ENCODE data around the gene TPX2. TPM values are rescaled to one million over a fixed set of nuclear protein-coding genes. Genes with fewer than 3 reads are reported as not detected.

TPX2 gene
- total RNA-seq, 4 donors from 2014 or later: 4.4 to 11.2 (median 9.7) TPM

GRCh38 chr20:31774408-31774807 lies 35.3 kb downstream of the TPX2 start:
- WGBS: 92% methylated on average over 1 of the region's 1 CpG
- H3K27me3 ChIP-seq: no peaks in the 10 kb centered on the region
- H3K27ac ChIP-seq: no peak overlapping the region
- TF ChIP-seq POLR2AphosphoS5 (IDR thresholded peaks at IDR 0.05) (no peak), EP300 (IDR thresholded peaks at IDR 0.05) (no peak), CTCF (IDR thresholded peaks at IDR 0.05) (no peak), POLR2A (IDR thresholded peaks at IDR 0.05) (no peak)
- no peak overlapping the region for H3K4me3 ChIP-seq
- no peaks in the 10 kb centered on the region for H3K36me3 ChIP-seq
- DNase-seq (ENCODE audit: low spot score in 2 of 2): no peak
- no peaks in the 10 kb centered on the region for H3K9me3 ChIP-seq
- no peaks in the 10 kb centered on the region for H3K4me1 ChIP-seq

- no peak overlapping the region for H3K4me3 ChIP-seq
- 97% methylated on average over 2 of the region's 2 CpGs for WGBS
- H3K27ac ChIP-seq: no peak overlapping the region
- no peaks in the 10 kb centered on the region for H3K4me1 ChIP-seq
- H3K27me3 ChIP-seq: no peaks in the 10 kb centered on the region
- no peak for DNase-seq (ENCODE audit: low spot score in 2 of 2)
- TF ChIP-seq CTCF (IDR thresholded peaks at IDR 0.05) (no peak), POLR2A (IDR thresholded peaks at IDR 0.05) (no peak), EP300 (IDR thresholded peaks at IDR 0.05) (no peak), POLR2AphosphoS5 (IDR thresholded peaks at IDR 0.05) (no peak)
- no peaks in the 10 kb centered on the region for H3K36me3 ChIP-seq
- no peaks in the 10 kb centered on the region for H3K9me3 ChIP-seq
Measured at GRCh38 chr20:31780839-31781238, 41.7 kb downstream of the TPX2 start.

- Histone ChIP-seq H3K36me3 (no peaks in the 10 kb centered on the region), H3K4me1 (no peaks in the 10 kb centered on the region), H3K27ac (no peak overlapping the region), H3K9me3 (no peaks in the 10 kb centered on the region), H3K27me3 (no peaks in the 10 kb centered on the region), H3K4me3 (no peak overlapping the region)
- no peak for TF ChIP-seq POLR2A (IDR thresholded peaks at IDR 0.05)
- TF ChIP-seq POLR2AphosphoS5 (IDR thresholded peaks at IDR 0.05): no peak
- no peak for TF ChIP-seq CTCF (IDR thresholded peaks at IDR 0.05)
- no peak for TF ChIP-seq EP300 (IDR thresholded peaks at IDR 0.05)
- no peak for DNase-seq (ENCODE audit: low spot score in 2 of 2)
- 85% methylated on average over 4 of the region's 4 CpGs for WGBS
Measured at GRCh38 chr20:31781945-31782344, 42.9 kb downstream of the TPX2 start.

- H3K9me3 ChIP-seq: no peaks in the 10 kb centered on the region
- H3K27ac ChIP-seq: no peak overlapping the region
- 97% methylated on average over 7 of the region's 7 CpGs for WGBS
- TF ChIP-seq EP300 (IDR thresholded peaks at IDR 0.05) (no peak), POLR2AphosphoS5 (IDR thresholded peaks at IDR 0.05) (no peak), POLR2A (IDR thresholded peaks at IDR 0.05) (no peak), CTCF (IDR thresholded peaks at IDR 0.05) (no peak)
- no peaks in the 10 kb centered on the region for H3K4me1 ChIP-seq
- H3K4me3 ChIP-seq: no peak overlapping the region
- no peaks in the 10 kb centered on the region for H3K36me3 ChIP-seq
- no peaks in the 10 kb centered on the region for H3K27me3 ChIP-seq
- no peak for DNase-seq (ENCODE audit: low spot score in 2 of 2)
Measured at GRCh38 chr20:31784354-31785044, 45.4 kb downstream of the TPX2 start.

GRCh38 chr20:31785089-31785488 lies 46.0 kb downstream of the TPX2 start:
- Histone ChIP-seq H3K4me3 (no peak overlapping the region), H3K4me1 (no peaks in the 10 kb centered on the region), H3K27me3 (no peaks in the 10 kb centered on the region), H3K9me3 (no peaks in the 10 kb centered on the region), H3K36me3 (no peaks in the 10 kb centered on the region), H3K27ac (no peak overlapping the region)
- no peak for TF ChIP-seq POLR2AphosphoS5 (IDR thresholded peaks at IDR 0.05)
- TF ChIP-seq EP300 (IDR thresholded peaks at IDR 0.05): no peak
- TF ChIP-seq POLR2A (IDR thresholded peaks at IDR 0.05): no peak
- no peak for TF ChIP-seq CTCF (IDR thresholded peaks at IDR 0.05)
- DNase-seq (ENCODE audit: low spot score in 2 of 2): no peak
- 88% methylated on average over 3 of the region's 3 CpGs for WGBS
